GM21515 (cell line): Measurements from ENCODE around the gene NUDT21.
"Not testable (repeated sequence)": the region's sequence is repeated elsewhere in the genome, so short reads cannot be mapped to it uniquely, and the experiment has no call there.

Source experiments
- ATAC-seq: cut with Tn5 transposase; IDR thresholded peaks from one replicate; pipeline ENCODE4 v1.9.1; 2021; ENCODE audit not compliant: unreplicated experiment

The NUDT21 gene

DNA sequence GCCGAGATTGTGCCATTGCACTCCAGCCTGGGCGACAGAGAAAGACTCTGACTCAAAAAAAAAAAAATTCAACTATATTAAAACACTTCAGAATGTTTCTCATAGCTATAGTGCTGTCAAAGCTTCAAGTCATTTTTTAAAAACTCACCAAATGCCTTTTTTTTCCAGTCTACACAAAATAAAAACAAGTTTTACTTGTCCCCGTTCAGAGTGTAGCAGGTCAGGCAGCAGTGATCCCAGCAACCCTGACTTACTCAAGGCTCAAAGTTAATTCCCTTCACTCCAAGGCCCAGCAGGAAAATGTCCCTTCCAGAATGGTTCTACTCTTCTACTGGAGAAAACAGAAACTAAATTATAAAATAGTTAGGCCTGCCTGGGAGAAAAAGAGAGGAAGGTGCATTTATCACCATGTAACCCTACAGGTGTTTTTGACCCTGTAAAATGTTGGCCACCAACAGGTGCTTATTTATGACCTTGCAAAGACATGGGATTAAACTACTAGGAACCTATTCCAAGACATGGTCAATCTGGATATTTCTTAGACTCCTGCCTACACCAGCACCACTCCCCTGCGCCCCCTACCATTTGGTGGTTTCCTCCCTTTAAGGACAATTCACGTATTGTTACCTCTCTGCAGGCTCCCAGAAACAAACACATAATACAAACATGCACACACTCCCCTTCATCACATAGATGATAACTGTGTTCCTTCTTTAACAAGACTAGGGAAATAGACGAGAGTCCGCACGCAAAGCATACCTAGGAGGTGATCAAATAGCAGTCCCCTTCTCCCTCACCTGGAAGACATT is 31.2 kb downstream of the NUDT21 start:
- ATAC-seq: no peak

GRCh38 chr16:56417138-56417537 is 34.0 kb downstream of the NUDT21 start:
- no peak for ATAC-seq

- ATAC-seq: no peak
Measured at GRCh38 chr16:56415875-56416274, 35.3 kb downstream of the NUDT21 start.

DNA sequence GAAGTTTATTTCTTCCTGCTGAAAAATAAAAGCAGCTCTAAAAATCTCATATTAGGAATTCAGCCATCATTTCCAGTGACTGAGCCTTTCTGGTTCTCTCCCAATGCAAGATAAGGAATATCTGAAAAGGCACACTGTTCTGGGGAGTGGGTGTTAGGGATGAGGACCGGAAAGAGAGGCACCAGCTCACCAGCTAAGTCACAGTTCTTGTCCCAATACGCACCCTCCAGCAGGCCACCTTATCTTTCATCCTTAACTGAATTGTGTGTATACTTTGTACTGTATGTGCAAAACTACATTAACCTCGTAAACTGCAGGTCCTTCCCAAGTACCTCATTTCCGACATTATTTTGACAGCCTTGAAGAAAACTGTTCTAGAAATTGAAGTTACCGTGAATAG is 36.8 kb downstream of the NUDT21 start:
- no peak for ATAC-seq

- no peak for ATAC-seq
Measured at GRCh38 chr16:56413381-56413780, 37.8 kb downstream of the NUDT21 start.

DNA sequence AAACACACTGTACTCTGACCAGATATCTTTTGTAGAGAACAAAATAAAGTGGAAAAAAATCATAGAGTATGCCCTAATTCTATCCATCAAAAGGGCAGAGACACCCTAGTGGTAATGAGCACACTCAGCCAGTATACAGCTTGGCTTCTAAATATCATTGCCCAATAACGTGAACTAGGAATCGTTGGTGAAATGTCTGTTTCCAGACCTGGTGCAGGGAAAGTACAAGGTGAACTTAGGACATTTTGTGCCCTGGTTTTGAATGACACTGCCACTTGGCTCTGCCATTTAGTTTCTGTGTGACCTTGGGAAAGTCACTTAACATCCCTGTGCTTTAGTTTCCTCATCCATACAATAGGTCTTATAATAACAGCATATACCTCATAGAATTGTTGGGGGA is 39.5 kb downstream of the NUDT21 start:
- no peak for ATAC-seq

GRCh38 chr16:56411123-56411522 is 40.0 kb downstream of the NUDT21 start:
- ATAC-seq: no peak

- no peak for ATAC-seq
Measured at GRCh38 chr16:56409195-56409594, 41.9 kb downstream of the NUDT21 start.

GRCh38 chr16:56408379-56409098 is 42.6 kb downstream of the NUDT21 start:
- no peak for ATAC-seq

DNA sequence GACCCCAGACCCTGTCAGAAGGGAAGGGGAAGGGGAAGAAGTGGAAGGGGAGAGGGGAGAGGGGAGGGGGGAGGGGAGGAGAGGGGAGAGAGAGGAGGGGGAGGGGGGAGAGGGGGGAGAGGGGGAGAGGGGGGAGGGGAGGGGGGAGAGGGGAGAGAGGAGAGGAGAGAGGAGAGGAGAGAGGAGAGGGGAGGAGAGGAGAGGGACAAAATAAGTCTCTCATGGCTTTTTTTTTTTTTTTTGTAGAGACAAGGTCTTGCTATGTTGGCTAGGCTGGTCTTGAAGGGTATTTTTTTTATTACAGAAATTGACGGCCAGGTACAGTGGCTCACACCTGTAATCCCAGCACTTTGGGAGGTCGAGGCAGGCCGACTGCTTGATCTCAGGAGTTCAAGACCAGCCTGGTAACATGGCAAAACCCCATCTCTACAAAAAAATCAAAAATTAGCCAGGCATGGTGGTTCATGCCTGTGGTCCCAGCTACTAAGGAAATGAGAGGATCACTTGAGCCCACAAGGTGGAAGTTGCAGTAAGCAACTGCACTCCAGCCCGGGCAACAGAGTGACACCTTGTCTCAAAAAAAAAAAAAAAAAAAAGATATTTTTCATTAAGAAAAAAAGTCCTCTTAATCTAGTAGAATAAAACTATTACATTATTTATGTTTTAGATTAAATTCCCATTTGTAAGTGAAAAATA is 45.0 kb downstream of the NUDT21 start:
- no peak for ATAC-seq

GRCh38 chr16:56401482-56401881 is 49.6 kb downstream of the NUDT21 start:
- ATAC-seq: no peak

DNA sequence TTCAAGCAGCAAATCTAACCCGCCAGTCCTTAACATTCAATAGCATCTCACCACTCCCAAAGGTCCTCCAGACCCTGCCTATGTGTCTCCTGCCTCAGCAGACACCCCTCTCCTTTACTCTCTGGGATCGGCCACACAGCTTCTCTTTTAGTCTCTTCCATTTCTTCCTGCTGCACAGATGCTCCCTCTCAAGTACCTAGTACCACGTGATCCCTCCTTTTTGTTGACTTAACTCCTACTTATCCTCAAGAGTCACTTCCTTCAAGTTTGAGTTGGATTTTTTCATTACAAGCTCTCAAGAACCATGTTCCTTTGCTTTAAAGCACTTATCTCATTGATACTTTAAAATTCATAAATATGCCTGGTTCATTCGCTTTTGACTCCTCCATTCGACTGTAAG is 50.7 kb downstream of the NUDT21 start:
- no peak for ATAC-seq

GRCh38 chr16:56399486-56399885 is 51.6 kb downstream of the NUDT21 start:
- no peak for ATAC-seq

GRCh38 chr16:56399047-56399446 is 52.1 kb downstream of the NUDT21 start:
- no peak for ATAC-seq

DNA sequence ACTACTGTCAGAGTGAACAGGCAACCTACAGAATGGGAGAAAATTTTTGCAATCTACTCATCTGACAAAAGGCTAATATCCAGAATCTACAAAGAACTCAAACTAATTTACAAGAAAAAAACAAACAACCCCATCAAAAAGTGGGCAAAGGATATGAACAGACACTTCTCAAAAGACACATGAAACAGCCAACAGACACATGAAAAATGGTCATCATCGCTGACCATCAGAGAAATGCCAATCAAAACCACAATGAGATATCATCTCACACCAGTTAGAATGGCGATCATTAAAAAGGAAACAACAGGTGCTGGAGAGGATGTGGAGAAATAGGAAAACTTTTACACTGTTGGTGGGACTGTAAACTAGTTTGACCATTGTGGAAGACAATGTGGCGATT is 54.4 kb downstream of the NUDT21 start:
- ATAC-seq: not testable (repeated sequence)

DNA sequence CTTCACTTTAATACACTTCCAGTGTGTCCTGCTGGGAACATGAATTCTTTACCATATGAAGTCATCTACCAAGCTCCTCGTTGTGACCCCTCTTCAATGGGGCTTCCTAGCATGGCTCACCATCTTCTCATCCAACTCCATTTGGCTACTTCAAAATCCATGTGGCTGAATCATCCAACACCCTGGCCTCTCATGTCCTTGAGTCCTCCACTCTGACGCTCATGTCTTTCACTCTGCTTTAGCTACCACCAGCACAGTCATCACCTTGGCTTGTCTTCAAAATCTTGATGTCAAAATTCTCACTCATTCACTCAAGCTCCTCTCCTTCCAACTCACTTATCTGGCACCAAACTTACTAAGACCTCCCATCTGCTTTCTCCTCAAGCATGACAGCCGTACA is 61.6 kb downstream of the NUDT21 start:
- no peak for ATAC-seq

- no peak for ATAC-seq
Measured at GRCh38 chr16:56388209-56388608, 62.9 kb downstream of the NUDT21 start.

DNA sequence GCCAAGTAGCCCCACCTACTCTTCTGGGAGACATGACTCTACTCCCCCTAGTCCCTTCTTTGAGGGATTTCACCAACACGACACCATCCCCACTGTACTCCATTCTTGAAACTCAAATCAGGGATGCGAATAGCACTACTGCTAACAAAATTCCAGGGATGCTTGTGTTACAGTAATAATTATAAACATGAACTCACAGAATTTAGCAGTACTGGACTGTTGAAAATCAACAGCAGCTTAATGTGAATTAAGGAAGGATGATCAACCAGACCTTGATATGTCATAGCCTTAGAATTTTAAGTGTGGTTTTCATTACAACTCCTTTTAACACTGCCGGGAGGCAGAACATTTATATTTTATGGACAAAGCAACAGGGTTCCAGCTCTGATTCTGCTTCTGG is 63.7 kb downstream of the NUDT21 start:
- no peak for ATAC-seq

GRCh38 chr16:56384074-56384721 is 66.9 kb downstream of the NUDT21 start:
- no peak for ATAC-seq

DNA sequence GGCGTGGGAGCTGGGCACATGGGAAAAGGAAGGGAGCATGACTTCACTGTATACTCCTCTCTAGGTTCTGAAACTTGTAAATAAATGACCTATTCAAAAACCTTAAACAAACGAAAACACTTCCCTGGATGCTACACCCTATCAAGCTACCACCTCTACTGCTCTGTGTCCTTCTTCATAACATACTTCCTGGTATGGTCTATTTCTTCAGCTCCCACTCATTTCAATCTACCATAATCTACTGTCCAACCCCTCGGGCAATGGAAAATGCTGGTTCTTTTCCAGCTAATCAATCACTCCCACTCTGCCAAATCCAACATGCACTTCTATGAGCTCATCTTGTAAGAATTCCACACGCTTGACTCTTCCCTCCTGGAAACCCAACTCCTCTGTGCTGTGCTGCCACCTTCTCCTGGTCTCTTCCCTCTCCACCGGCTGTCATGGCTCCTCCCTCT is 68.2 kb downstream of the NUDT21 start:
- no peak for ATAC-seq

- ATAC-seq: no peak
Measured at GRCh38 chr16:56382459-56382858, 68.7 kb downstream of the NUDT21 start.
